SK-N-SH (cell line): ENCODE measurements around the gene SIRPD. TPM values are rescaled to one million over a fixed set of nuclear protein-coding genes. Genes with fewer than 3 reads are reported as not detected.

ENCODE experiments used
- CTCF ChIA-PET: fragments of 300-600, 350-600 bp; formaldehyde crosslinking; extraction: SDS; loops from one replicate; lab custom pipeline; 2021; lab: Yijun Ruan, JAX
- POLR2A ChIA-PET: fragments of 350-600 bp; sonication (Branson Sonifier 250); formaldehyde crosslinking; extraction: SDS; loops from one replicate; lab custom pipeline; 2020; ENCODE audit warnings: antibody characterized with exemption, inconsistent platforms; lab: Yijun Ruan, JAX
- DNase-seq: peaks from one replicate; pipeline ENCODE4 v3.0.0; 2012
- H2AFZ ChIP-seq: fragments of 200-600 bp; sonication (generic); 2 replicates; pipeline ENCODE4 v1.8.1; 2016; ENCODE audit warnings: antibody characterized with exemption, mild to moderate bottlenecking, low read depth
- H3F3A ChIP-seq: fragments of 200-600 bp; sonication (generic); replicated peaks from 2 replicates; pipeline ENCODE3; 2016; ENCODE audit warnings: antibody characterized with exemption, mild to moderate bottlenecking; ENCODE audit not compliant: insufficient read depth
- H3K27ac ChIP-seq, 2 experiments: fragments of 200-500 bp in 1 of 2; fragments of 200-600 bp in 1 of 2; sonication (Bioruptor generic) in 1 of 2; sonication (generic), shearing (Covaris generic) in 1 of 2; 2 replicates each; pipeline versions ENCODE4 v1.5.1 to v1.6.1; 2014 to 2016; ENCODE audit warnings: low read depth in 2 of 2, inconsistent platforms in 1 of 2, low read length in 1 of 2, mild to moderate bottlenecking in 1 of 2, mixed read lengths in 1 of 2
- H3K27me3 ChIP-seq: fragments of 200-600 bp; sonication (generic), shearing (Covaris generic); 2 replicates; pipeline ENCODE4 v1.6.1; 2016; ENCODE audit warnings: mixed run types; ENCODE audit not compliant: insufficient read depth
- H3K36me3 ChIP-seq, 2 experiments: fragments of 200-500 bp in 1 of 2; fragments of 200-600 bp in 1 of 2; sonication (Bioruptor generic) in 1 of 2; sonication (generic) in 1 of 2; replicated peaks in 1 of 2; 2 replicates each; pipeline versions ENCODE3 to v1.5.1; 2014 to 2016; ENCODE audit warnings: low read length in 1 of 2, mild to moderate bottlenecking in 1 of 2; ENCODE audit not compliant: insufficient read depth in 2 of 2, control insufficient read depth in 1 of 2
- H3K4me1 ChIP-seq, 2 experiments: fragments of 200-500 bp in 1 of 2; fragments of 200-600 bp in 1 of 2; sonication (Bioruptor generic) in 1 of 2; sonication (generic), shearing (Covaris generic) in 1 of 2; 2 replicates each; pipeline versions ENCODE4 v1.5.1 to v1.6.1; 2014 to 2016; ENCODE audit warnings: low read depth in 1 of 2, low read length in 1 of 2, mixed run types in 1 of 2; ENCODE audit not compliant: insufficient read depth in 2 of 2, control insufficient read depth in 1 of 2
- H3K4me2 ChIP-seq: fragments of 200-600 bp; sonication (generic), shearing (Covaris generic); 2 replicates; pipeline ENCODE4 v1.6.1; 2017; ENCODE audit warnings: mixed run types
- H3K4me3 ChIP-seq, 2 experiments: fragments of 200-500 bp in 1 of 2; fragments of 200-600 bp in 1 of 2; sonication (Bioruptor generic) in 1 of 2; sonication (generic), shearing (Covaris generic) in 1 of 2; 2 replicates each; pipeline versions ENCODE4 v1.5.1 to v1.8.1; 2014 to 2016; ENCODE audit warnings: low read depth in 2 of 2, inconsistent platforms in 1 of 2, low read length in 1 of 2, mild to moderate bottlenecking in 1 of 2, mixed read lengths in 1 of 2, moderate library complexity in 1 of 2
- H3K79me2 ChIP-seq: fragments of 200-600 bp; sonication (generic); 2 replicates; pipeline ENCODE4 v1.8.1; 2017; ENCODE audit warnings: mild to moderate bottlenecking; ENCODE audit not compliant: insufficient read depth
- H3K9ac ChIP-seq: fragments of 200-600 bp; sonication (generic); 2 replicates; pipeline ENCODE4 v1.6.1; 2017; ENCODE audit warnings: mixed run types
- H3K9me2 ChIP-seq: fragments of 200-600 bp; sonication (generic); 2 replicates; pipeline ENCODE4 v1.6.1; 2017; ENCODE audit warnings: mixed run types
- H3K9me3 ChIP-seq: fragments of 200-600 bp; sonication (generic); 2 replicates; pipeline ENCODE4 v1.6.1; 2017; ENCODE audit warnings: mixed run types, mild to moderate bottlenecking, moderate library complexity
- H4K20me1 ChIP-seq: fragments of 200-600 bp; sonication (generic); 2 replicates; pipeline ENCODE4 v1.6.1; 2017; ENCODE audit warnings: mild to moderate bottlenecking, mixed run types; ENCODE audit not compliant: insufficient read depth
- CHD2 ChIP-seq: fragments of 150-350 bp; IDR thresholded peaks from 2 replicates; pipeline ENCODE4 v1.6.1; 2018; ENCODE audit warnings: low read length; ENCODE audit not compliant: partially characterized antibody
- EP300 ChIP-seq, 2 experiments: IDR thresholded peaks; 2 replicates each; pipeline versions ENCODE4 v1.4.0 to v1.6.1; 2012; ENCODE audit warnings: borderline replicate concordance in 1 of 2, low read depth in 1 of 2, low read length in 1 of 2
- GATA2 ChIP-seq: sonication (generic); formaldehyde crosslinking; IDR thresholded peaks from 2 replicates; pipeline ENCODE4 v1.5.0; 2020; ENCODE audit warnings: mild to moderate bottlenecking, missing genetic modification reagents
- MEF2A ChIP-seq: IDR thresholded peaks from 2 replicates; pipeline ENCODE4 v1.4.0; 2012; ENCODE audit warnings: low read depth, borderline replicate concordance
- NFIC ChIP-seq: IDR thresholded peaks from 2 replicates; pipeline ENCODE4 v1.4.0; 2012; ENCODE audit warnings: borderline replicate concordance
- RFX5 ChIP-seq: IDR thresholded peaks from 2 replicates; pipeline ENCODE4 v1.6.1; 2012; ENCODE audit warnings: mild to moderate bottlenecking, improper control_type of control experiment, low read length
- SMC3 ChIP-seq: IDR thresholded peaks from 2 replicates; pipeline ENCODE4 v1.6.1; 2012; ENCODE audit warnings: low read depth, low read length, improper control_type of control experiment
- TAF1 ChIP-seq: IDR thresholded peaks from 2 replicates; pipeline ENCODE4 v1.6.1; 2012; ENCODE audit warnings: low read depth, mild to moderate bottlenecking, low read length, moderate library complexity, borderline replicate concordance
- TCF12 ChIP-seq: IDR thresholded peaks from 2 replicates; pipeline ENCODE4 v1.4.0; 2012
- TEAD4 ChIP-seq: IDR thresholded peaks from 2 replicates; pipeline ENCODE4 v1.4.0; 2012; ENCODE audit warnings: mild to moderate bottlenecking, borderline replicate concordance; ENCODE audit not compliant: insufficient read depth
- USF1 ChIP-seq: IDR thresholded peaks from 2 replicates; pipeline ENCODE4 v1.4.0; 2012; ENCODE audit warnings: low read depth, borderline replicate concordance
- YY1 ChIP-seq: IDR thresholded peaks from 2 replicates; pipeline ENCODE4 v1.4.0; 2012; ENCODE audit warnings: low read depth, mild to moderate bottlenecking
- ZBTB33 ChIP-seq: IDR thresholded peaks from 2 replicates; pipeline ENCODE4 v1.4.0; 2012; ENCODE audit warnings: low read depth, borderline replicate concordance
- WGBS: methylation state at CpG from one replicate; pipeline ENCODE4 v1.1.6; 2017; ENCODE audit warnings: low lambda C conversion rate; 5-methylcytosine and 5-hydroxymethylcytosine counted together
- polyA plus RNA-seq, 3 experiments: library from polyadenylated mRNA; depleted of rRNA; stranded (reverse); fragments of >200 nt; gene quantifications; 2 replicates each; pipeline ENCODE4 v1.2.3, GENCODE V29; 2012
- TF ChIP-seq, protein P1 (sequence below): IDR thresholded peaks from 2 replicates; pipeline ENCODE4; 2012
- TF ChIP-seq, protein P2 (sequence below): fragments of 150-350 bp; IDR thresholded peaks from 2 replicates; pipeline ENCODE4 v1.6.1; 2016; ENCODE audit warnings: mild to moderate bottlenecking, low read depth, low read length

Gene SIRPD
- polyA plus RNA-seq (2012; rRNA removed), result not detected in 2 replicates
- polyA plus RNA-seq (2012; cell fraction: cytosol; rRNA removed), result not detected in 2 replicates
- polyA plus RNA-seq (2012; cell fraction: nucleus; rRNA removed), result not detected in 2 replicates

DNA sequence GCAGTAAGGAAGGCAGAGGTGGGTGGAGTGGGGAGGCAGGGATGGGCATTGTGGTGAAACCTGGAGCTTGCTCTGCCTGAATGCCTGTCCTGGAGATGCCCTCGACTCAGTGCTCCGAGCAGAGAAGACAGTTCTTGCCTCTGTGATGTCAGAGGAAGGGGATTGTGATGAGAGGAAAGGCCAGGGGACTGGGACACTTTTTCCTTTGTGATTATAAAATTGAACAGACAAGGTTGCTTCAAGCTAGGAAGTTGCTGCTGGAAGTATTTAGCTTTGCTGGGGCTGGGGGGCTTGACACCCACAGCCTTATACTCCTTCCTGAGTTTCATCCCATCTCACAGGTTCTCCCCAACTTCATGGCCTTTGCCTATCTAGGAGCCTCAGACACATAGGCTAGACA is at the start of gene SIRPD:
TSS of gene SIRPD (minus strand) at position 101 of the 400 bp plus-strand sequence. CDS start at position 49, 52 bp downstream.
- no peak within 1 kb of the TSS for H3K4me2 ChIP-seq
- no peaks in the 10 kb centered on the region for H4K20me1 ChIP-seq
- no peak for DNase-seq
- H3F3A ChIP-seq, result no peaks in the 10 kb centered on the region
- H3K4me1 ChIP-seq, result no peaks in the 10 kb centered on the region
- TF ChIP-seq TAF1 (no peak), YY1 (no peak), NFIC (no peak), GATA2 (CRISPR knock-in tag) (no peak), TCF12 (no peak), EP300 (IDR thresholded peaks at IDR 0.05; ENCODE audit: borderline replicate concordance in 1 of 2, low read depth in 1 of 2, low read length in 1 of 2) (no peak), TEAD4 (no peak), MEF2A (no peak), RFX5 (no peak), SMC3 (no peak), USF1 (no peak), CHD2 (no peak), ZBTB33 (no peak)
- TF ChIP-seq, protein P1, sequence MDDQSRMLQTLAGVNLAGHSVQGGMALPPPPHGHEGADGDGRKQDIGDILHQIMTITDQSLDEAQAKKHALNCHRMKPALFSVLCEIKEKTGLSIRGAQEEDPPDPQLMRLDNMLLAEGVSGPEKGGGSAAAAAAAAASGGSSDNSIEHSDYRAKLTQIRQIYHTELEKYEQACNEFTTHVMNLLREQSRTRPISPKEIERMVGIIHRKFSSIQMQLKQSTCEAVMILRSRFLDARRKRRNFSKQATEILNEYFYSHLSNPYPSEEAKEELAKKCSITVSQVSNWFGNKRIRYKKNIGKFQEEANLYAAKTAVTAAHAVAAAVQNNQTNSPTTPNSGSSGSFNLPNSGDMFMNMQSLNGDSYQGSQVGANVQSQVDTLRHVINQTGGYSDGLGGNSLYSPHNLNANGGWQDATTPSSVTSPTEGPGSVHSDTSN, result no peak
- TF ChIP-seq, protein P2, sequence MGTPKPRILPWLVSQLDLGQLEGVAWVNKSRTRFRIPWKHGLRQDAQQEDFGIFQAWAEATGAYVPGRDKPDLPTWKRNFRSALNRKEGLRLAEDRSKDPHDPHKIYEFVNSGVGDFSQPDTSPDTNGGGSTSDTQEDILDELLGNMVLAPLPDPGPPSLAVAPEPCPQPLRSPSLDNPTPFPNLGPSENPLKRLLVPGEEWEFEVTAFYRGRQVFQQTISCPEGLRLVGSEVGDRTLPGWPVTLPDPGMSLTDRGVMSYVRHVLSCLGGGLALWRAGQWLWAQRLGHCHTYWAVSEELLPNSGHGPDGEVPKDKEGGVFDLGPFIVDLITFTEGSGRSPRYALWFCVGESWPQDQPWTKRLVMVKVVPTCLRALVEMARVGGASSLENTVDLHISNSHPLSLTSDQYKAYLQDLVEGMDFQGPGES, result no peak
- no peaks in the 10 kb centered on the region for H3K36me3 ChIP-seq
- no peaks in the 10 kb centered on the region for H3K79me2 ChIP-seq
- no peaks in the 10 kb centered on the region; the same call in 1 of the 2 replicates for H3K27me3 ChIP-seq
- H3K27ac ChIP-seq, result no peak within 1 kb of the TSS
- POLR2A ChIA-PET, result no interaction called here
- H3K9me3 ChIP-seq, result no peaks in the 10 kb centered on the region
- no peak within 1 kb of the TSS for H3K4me3 ChIP-seq
- WGBS, result no CpG with 5 or more reads among the region's 2 CpGs
- H2AFZ ChIP-seq, result no peak within 1 kb of the TSS
- H3K9me2 ChIP-seq, result no peaks in the 10 kb centered on the region
- CTCF ChIA-PET, result interaction anchor here (1.3 kb wide), 1 partner anchor 245 kb away, joined by 3 read pairs; no protein-coding TSS in a partner anchor
- H3K9ac ChIP-seq, result no peak within 1 kb of the TSS
